Measurements from ENCODE around the gene PTGDR2. TPM values are rescaled to one million over a fixed set of nuclear protein-coding genes. Genes with fewer than 3 reads are reported as not detected.

PTGDR2 gene
- total RNA-seq, 1 experiment from 2014 or later, result 0.12 TPM

GRCh38 chr11:60809249-60809648, 46.5 kb downstream of the PTGDR2 start:
- no peaks in the 10 kb centered on the region for H3K4me1 ChIP-seq (ENCODE audit: control insufficient read depth in 1 of 2, insufficient read depth in 2 of 2, low read length in 2 of 2)
- H4K20me1 ChIP-seq (ENCODE audit: insufficient read depth), result no peaks in the 10 kb centered on the region
- ATAC-seq (no peak), DNase-seq (ENCODE audit: low read depth, low spot score) (no peak)
- no peaks in the 10 kb centered on the region for H3K9me2 ChIP-seq (ENCODE audit: insufficient read depth)
- CTCF ChIA-PET, result no interaction called here
- TF ChIP-seq YY1 (IDR thresholded peaks at IDR 0.05; ENCODE audit: extremely low read depth, insufficient replicate concordance, low read depth, low read length) (no peak), SIN3A (IDR thresholded peaks at IDR 0.05; ENCODE audit: low read depth) (no peak), RAD21 (IDR thresholded peaks at IDR 0.05; ENCODE audit: low read depth) (no peak), MAX (IDR thresholded peaks at IDR 0.05) (no peak), EZH2 (IDR thresholded peaks at IDR 0.05) (no peak), TCF7L2 (IDR thresholded peaks at IDR 0.05; ENCODE audit: borderline replicate concordance, extremely low read depth, insufficient read depth, insufficient read length) (no peak), CBX3 (IDR thresholded peaks at IDR 0.05; ENCODE audit: low read depth) (no peak), REST (IDR thresholded peaks at IDR 0.05; ENCODE audit: low read depth) (no peak), CEBPB (IDR thresholded peaks at IDR 0.05; ENCODE audit: low read depth) (no peak), EGR1 (IDR thresholded peaks at IDR 0.05; ENCODE audit: low read depth) (no peak), CTCF (IDR thresholded peaks at IDR 0.05 in 2 of 3, conservative IDR thresholded peaks at IDR 0.05 in 1 of 3; ENCODE audit: borderline replicate concordance in 1 of 3, insufficient read depth in 1 of 3, low read depth in 2 of 3, low read length in 2 of 3) (no peak)
- H3K9me3 ChIP-seq (ENCODE audit: control insufficient read depth in 1 of 2, insufficient read depth in 1 of 2, low read depth in 1 of 2, low read length in 2 of 2), result no peaks in the 10 kb centered on the region
- BruUV-seq (replicated peaks), result no TSS peak
- intact Hi-C loops (cut with micrococcal nuclease), result no loop called here
- H3K27ac ChIP-seq (ENCODE audit: low read depth, low read length), result no peak overlapping the region
- H3K79me2 ChIP-seq (ENCODE audit: insufficient read depth, low read length), result no peaks in the 10 kb centered on the region
- RAD21 ChIA-PET (ENCODE audit: low non-redundant PET in 1 of 2, low total read pairs in 2 of 2, uncharacterized antibody in 2 of 2, unreplicated experiment in 2 of 2), result no interaction called here
- no peak overlapping the region for H2AFZ ChIP-seq (ENCODE audit: low read depth, low read length, poor library complexity, severe bottlenecking)
- no peak overlapping the region for H3K9ac ChIP-seq (ENCODE audit: low read length)
- no peak overlapping the region for H3K4me3 ChIP-seq (replicated peaks in 1 of 2; ENCODE audit: low read depth in 1 of 2, low read length in 2 of 2)
- no peak overlapping the region for H3K4me2 ChIP-seq (ENCODE audit: low read length)
- no peaks in the 10 kb centered on the region for H3K27me3 ChIP-seq (ENCODE audit: insufficient read depth, low read length)
- POLR2A ChIA-PET, result no interaction called here
- no peaks in the 10 kb centered on the region for H3K36me3 ChIP-seq (ENCODE audit: control insufficient read depth in 1 of 2, insufficient read depth in 2 of 2, low read length in 2 of 2)

All from HCT116 (cell line).